HepG2 (cell line): Measurements from ENCODE around the gene DMKN. TPM values are rescaled to one million over a fixed set of nuclear protein-coding genes. Genes with fewer than 3 reads are reported as not detected.

Experiments
- FOXA1 ChIP-seq, 2 experiments: fragments of 450-650 bp in 1 of 2; sonication (generic) in 1 of 2; formaldehyde crosslinking in 1 of 2; IDR thresholded peaks; 2 replicates each; pipeline versions ENCODE4 v1.4.0 to v1.6.1; 2016 to 2020; ENCODE audit warnings: missing genetic modification reagents in 1 of 2
- FOXK2 ChIP-seq: fragments of 450-650 bp; IDR thresholded peaks from 2 replicates; pipeline ENCODE4 v1.6.1; 2016
- GTF2F1 ChIP-seq: fragments of 150-350 bp; IDR thresholded peaks from 2 replicates; pipeline ENCODE4 v1.6.1; 2014; ENCODE audit warnings: low read length
- IKZF1 ChIP-seq: fragments of 450-650 bp; IDR thresholded peaks from 2 replicates; pipeline ENCODE4 v1.7.1; 2016
- MIER3 ChIP-seq: IDR thresholded peaks from 2 replicates; pipeline ENCODE4 v1.6.1; 2016; ENCODE audit warnings: missing compliant biosample characterization, borderline replicate concordance
- MLLT10 ChIP-seq: sonication (generic); formaldehyde crosslinking; IDR thresholded peaks from 2 replicates; pipeline ENCODE4 v1.4.0; 2020; ENCODE audit warnings: missing genetic modification reagents
- NFKB2 ChIP-seq: sonication (generic); formaldehyde crosslinking; IDR thresholded peaks from 2 replicates; pipeline ENCODE4 v1.4.0; 2020; ENCODE audit warnings: missing genetic modification reagents, borderline replicate concordance
- NPAS2 ChIP-seq: sonication (generic); formaldehyde crosslinking; IDR thresholded peaks from 2 replicates; pipeline ENCODE4 v1.8.0; 2022; ENCODE audit warnings: mild to moderate bottlenecking, missing genetic modification reagents, borderline replicate concordance
- PHF8 ChIP-seq: sonication (generic); formaldehyde crosslinking; IDR thresholded peaks from 2 replicates; pipeline ENCODE4 v1.5.0; 2020; ENCODE audit warnings: missing genetic modification reagents
- RELA ChIP-seq: sonication (generic); formaldehyde crosslinking; IDR thresholded peaks from 2 replicates; pipeline ENCODE4 v1.4.0; 2020; ENCODE audit warnings: missing genetic modification reagents
- SALL1 ChIP-seq: sonication (generic); formaldehyde crosslinking; IDR thresholded peaks from 2 replicates; pipeline ENCODE4 v1.8.0; 2022; ENCODE audit warnings: mild to moderate bottlenecking, missing genetic modification reagents
- ZBTB1 ChIP-seq: sonication (generic); formaldehyde crosslinking; IDR thresholded peaks from 2 replicates; pipeline ENCODE4 v1.4.0; 2020; ENCODE audit warnings: missing genetic modification reagents, borderline replicate concordance
- ZC3H4 ChIP-seq: sonication (generic); formaldehyde crosslinking; IDR thresholded peaks from 2 replicates; pipeline ENCODE4 v1.4.0; 2020; ENCODE audit warnings: missing genetic modification reagents, borderline replicate concordance
- ZFP36L1 ChIP-seq: sonication (generic); formaldehyde crosslinking; IDR thresholded peaks from 2 replicates; pipeline ENCODE4 v1.8.0; 2022; ENCODE audit warnings: mild to moderate bottlenecking, missing genetic modification reagents, moderate library complexity
- ZNF20 ChIP-seq: sonication (generic); formaldehyde crosslinking; IDR thresholded peaks from 2 replicates; pipeline ENCODE4 v1.4.0; 2020; ENCODE audit warnings: mild to moderate bottlenecking, moderate library complexity, missing genetic modification reagents
- ZNF329 ChIP-seq: sonication (generic); formaldehyde crosslinking; IDR thresholded peaks from 2 replicates; pipeline ENCODE4 v1.9.0; 2021; ENCODE audit warnings: low read depth, mild to moderate bottlenecking, missing genetic modification reagents
- ZNF335 ChIP-seq: sonication (generic); formaldehyde crosslinking; IDR thresholded peaks from 2 replicates; pipeline ENCODE4 v1.4.0; 2020; ENCODE audit warnings: missing genetic modification reagents
- ZNF383 ChIP-seq: sonication (generic); formaldehyde crosslinking; IDR thresholded peaks from 2 replicates; pipeline ENCODE4 v1.4.0; 2020; ENCODE audit warnings: missing genetic modification reagents, mild to moderate bottlenecking, borderline replicate concordance
- ZNF44 ChIP-seq: sonication (generic); formaldehyde crosslinking; IDR thresholded peaks from 2 replicates; pipeline ENCODE4 v1.5.1; 2020; ENCODE audit warnings: mild to moderate bottlenecking, missing genetic modification reagents
- ZNF441 ChIP-seq: sonication (generic); formaldehyde crosslinking; IDR thresholded peaks from 2 replicates; pipeline ENCODE4 v1.7.0; 2021; ENCODE audit warnings: missing genetic modification reagents, borderline replicate concordance
- ZNF510 ChIP-seq: sonication (generic); formaldehyde crosslinking; IDR thresholded peaks from 2 replicates; pipeline ENCODE4 v1.4.0; 2020; ENCODE audit warnings: low read depth, mild to moderate bottlenecking, missing genetic modification reagents
- ZNF777 ChIP-seq: sonication (generic); formaldehyde crosslinking; IDR thresholded peaks from 2 replicates; pipeline ENCODE4 v1.4.0; 2020; ENCODE audit warnings: missing genetic modification reagents
- ZNF788 ChIP-seq: sonication (generic); formaldehyde crosslinking; IDR thresholded peaks from 2 replicates; pipeline ENCODE4 v1.5.0; 2020; ENCODE audit warnings: mild to moderate bottlenecking, missing genetic modification reagents, borderline replicate concordance
- polyA plus RNA-seq, 8 experiments: library from polyadenylated mRNA; depleted of rRNA in 3 of 8; stranded (reverse) in 7 of 8; unstranded in 1 of 8; fragments of >200 nt; fragmentation: Illumina TruSeq in 4 of 8; extraction: Trizol in 4 of 8; gene quantifications; 2 replicates each; pipeline versions ENCODE4 v1.2.1 to v1.2.3, GENCODE V29; 2011 to 2016; ENCODE audit warnings: low read depth in 4 of 8, missing spikeins in 1 of 8, mixed read lengths in 1 of 8; ENCODE audit not compliant: insufficient read depth in 1 of 8
- total RNA-seq, 5 experiments: library from RNA; depleted of rRNA; stranded (reverse); fragments of >200 nt; fragmentation: Illumina TruSeq; extraction: Trizol; gene quantifications; 2 replicates each; pipeline ENCODE4 v1.2.3, GENCODE V29; 2016; ENCODE audit warnings: low read depth in 1 of 5
- TF ChIP-seq, protein P1 (sequence below): IDR thresholded peaks from 2 replicates; pipeline ENCODE4 v1.6.1; 2012; ENCODE audit warnings: low read depth, low read length, improper control_type of control experiment
- TF ChIP-seq, protein P2 (sequence below): sonication (generic); formaldehyde crosslinking; IDR thresholded peaks from 2 replicates; pipeline ENCODE4 v1.4.0; 2020; ENCODE audit warnings: mild to moderate bottlenecking, missing genetic modification reagents
- TF ChIP-seq, protein P3 (sequence below): sonication (generic); formaldehyde crosslinking; IDR thresholded peaks from 2 replicates; pipeline ENCODE4 v1.8.0; 2022; ENCODE audit warnings: mild to moderate bottlenecking, missing genetic modification reagents, moderate library complexity
- TF ChIP-seq, protein P4 (sequence below): sonication (generic); formaldehyde crosslinking; IDR thresholded peaks from 2 replicates; pipeline ENCODE4 v1.8.0; 2022; ENCODE audit warnings: mild to moderate bottlenecking, missing genetic modification reagents; ENCODE audit not compliant: insufficient replicate concordance

DMKN gene
- total and polyA plus RNA-seq, 2 of the 13 experiments (the other 11 are each of a cell fraction or from before 2014, with no cell fraction given) = 50.8 to 57.1 TPM

DNA sequence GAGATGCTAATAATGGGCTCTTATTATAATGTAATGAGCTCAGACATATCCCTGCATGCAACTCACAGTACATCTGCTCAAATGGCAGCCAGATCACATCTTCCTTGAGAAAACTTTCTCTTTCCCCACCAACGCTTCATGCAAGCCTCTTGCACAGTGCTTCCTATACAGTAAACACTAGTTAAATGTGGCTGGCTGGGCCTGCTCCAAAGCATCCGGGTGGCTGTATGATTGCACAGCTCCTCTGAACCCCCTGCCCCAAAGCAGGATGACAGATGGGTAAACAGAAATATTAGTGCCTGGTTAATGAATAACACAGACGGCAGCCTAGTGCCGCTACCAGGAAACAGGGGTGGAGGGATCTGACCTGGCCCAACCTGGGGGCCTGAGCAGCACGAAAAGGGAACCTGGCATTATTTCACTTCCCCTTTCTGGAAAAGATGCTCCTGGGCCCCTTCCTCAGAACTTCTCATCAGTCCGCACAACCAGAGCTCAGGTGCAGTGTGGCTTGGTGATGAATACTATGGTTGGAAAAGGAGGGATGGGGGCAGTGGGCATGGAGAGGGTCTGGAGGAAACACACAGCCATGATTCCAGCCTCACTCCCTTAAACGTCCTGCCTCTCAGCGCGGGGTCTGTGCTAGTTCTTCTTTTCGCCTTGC, 54.6 kb downstream of the DMKN start (continued):
- TF ChIP-seq ZNF329 (CRISPR knock-in tag) (no peak), ZNF20 (CRISPR knock-in tag) (no peak), PHF8 (CRISPR knock-in tag) (peak; percentile 22; the same call in 1 of the 2 replicates), ZNF777 (CRISPR knock-in tag) (no peak), ZBTB1 (CRISPR knock-in tag) (no peak), MLLT10 (CRISPR knock-in tag) (no peak), ZNF383 (CRISPR knock-in tag) (no peak), NPAS2 (CRISPR knock-in tag) (no peak), RELA (CRISPR knock-in tag) (no peak), NFKB2 (CRISPR knock-in tag) (no peak), ZNF510 (peak; percentile 65; the same call in 1 of the 2 replicates), FOXK2 (no peak), IKZF1 (no peak), SALL1 (CRISPR knock-in tag) (peak; percentile 98), GTF2F1 (no peak), ZNF441 (CRISPR knock-in tag) (no peak), FOXA1 (IDR thresholded peaks at IDR 0.05) (no peak), FOXA1 (CRISPR knock-in tag; IDR thresholded peaks at IDR 0.05) (peak; percentile 78), ZNF788 (CRISPR knock-in tag) (peak; percentile 17; the same call in 1 of the 2 replicates), ZNF44 (CRISPR knock-in tag) (no peak), ZNF335 (no peak), ZC3H4 (CRISPR knock-in tag) (no peak), ZFP36L1 (CRISPR knock-in tag) (no peak), MIER3 (peak; percentile 84; the same call in 1 of the 2 replicates)
- TF ChIP-seq, protein P1, sequence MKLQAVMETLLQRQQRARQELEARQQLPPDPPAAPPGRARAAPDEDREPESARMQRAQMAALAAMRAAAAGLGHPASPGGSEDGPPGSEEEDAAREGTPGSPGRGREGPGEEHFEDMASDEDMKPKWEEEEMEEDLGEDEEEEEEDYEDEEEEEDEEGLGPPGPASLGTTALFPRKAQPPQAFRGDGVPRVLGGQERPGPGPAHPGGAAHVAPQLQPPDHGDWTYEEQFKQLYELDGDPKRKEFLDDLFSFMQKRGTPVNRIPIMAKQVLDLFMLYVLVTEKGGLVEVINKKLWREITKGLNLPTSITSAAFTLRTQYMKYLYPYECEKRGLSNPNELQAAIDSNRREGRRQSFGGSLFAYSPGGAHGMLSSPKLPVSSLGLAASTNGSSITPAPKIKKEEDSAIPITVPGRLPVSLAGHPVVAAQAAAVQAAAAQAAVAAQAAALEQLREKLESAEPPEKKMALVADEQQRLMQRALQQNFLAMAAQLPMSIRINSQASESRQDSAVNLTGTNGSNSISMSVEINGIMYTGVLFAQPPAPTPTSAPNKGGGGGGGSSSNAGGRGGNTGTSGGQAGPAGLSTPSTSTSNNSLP = peak; percentile 57
- TF ChIP-seq, protein P2, sequence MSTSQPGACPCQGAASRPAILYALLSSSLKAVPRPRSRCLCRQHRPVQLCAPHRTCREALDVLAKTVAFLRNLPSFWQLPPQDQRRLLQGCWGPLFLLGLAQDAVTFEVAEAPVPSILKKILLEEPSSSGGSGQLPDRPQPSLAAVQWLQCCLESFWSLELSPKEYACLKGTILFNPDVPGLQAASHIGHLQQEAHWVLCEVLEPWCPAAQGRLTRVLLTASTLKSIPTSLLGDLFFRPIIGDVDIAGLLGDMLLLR (CRISPR knock-in tag) = no peak
- TF ChIP-seq, protein P3, sequence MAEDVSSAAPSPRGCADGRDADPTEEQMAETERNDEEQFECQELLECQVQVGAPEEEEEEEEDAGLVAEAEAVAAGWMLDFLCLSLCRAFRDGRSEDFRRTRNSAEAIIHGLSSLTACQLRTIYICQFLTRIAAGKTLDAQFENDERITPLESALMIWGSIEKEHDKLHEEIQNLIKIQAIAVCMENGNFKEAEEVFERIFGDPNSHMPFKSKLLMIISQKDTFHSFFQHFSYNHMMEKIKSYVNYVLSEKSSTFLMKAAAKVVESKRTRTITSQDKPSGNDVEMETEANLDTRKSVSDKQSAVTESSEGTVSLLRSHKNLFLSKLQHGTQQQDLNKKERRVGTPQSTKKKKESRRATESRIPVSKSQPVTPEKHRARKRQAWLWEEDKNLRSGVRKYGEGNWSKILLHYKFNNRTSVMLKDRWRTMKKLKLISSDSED (CRISPR knock-in tag) = no peak
- TF ChIP-seq, protein P4, sequence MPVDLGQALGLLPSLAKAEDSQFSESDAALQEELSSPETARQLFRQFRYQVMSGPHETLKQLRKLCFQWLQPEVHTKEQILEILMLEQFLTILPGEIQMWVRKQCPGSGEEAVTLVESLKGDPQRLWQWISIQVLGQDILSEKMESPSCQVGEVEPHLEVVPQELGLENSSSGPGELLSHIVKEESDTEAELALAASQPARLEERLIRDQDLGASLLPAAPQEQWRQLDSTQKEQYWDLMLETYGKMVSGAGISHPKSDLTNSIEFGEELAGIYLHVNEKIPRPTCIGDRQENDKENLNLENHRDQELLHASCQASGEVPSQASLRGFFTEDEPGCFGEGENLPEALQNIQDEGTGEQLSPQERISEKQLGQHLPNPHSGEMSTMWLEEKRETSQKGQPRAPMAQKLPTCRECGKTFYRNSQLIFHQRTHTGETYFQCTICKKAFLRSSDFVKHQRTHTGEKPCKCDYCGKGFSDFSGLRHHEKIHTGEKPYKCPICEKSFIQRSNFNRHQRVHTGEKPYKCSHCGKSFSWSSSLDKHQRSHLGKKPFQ (CRISPR knock-in tag) = no peak
